B cell (primary cell): ENCODE measurements around the gene TEAD1. TPM values are rescaled to one million over a fixed set of nuclear protein-coding genes. Genes with fewer than 3 reads are reported as not detected.

ENCODE experiments used
- ATAC-seq: fragments of 200-7000 bp; cut with Tn5 transposase; one replicate; pipeline ENCODE4 v1.10.0; 2021; ENCODE audit warnings: low read depth, mild to moderate bottlenecking, moderate number of reproducible peaks, moderate library complexity
- CTCF ChIA-PET: fragments of 350-600 bp; sonication (Branson Sonifier 250); formaldehyde crosslinking; loops from one replicate; lab custom pipeline; 2021; ENCODE audit warnings: antibody characterized with exemption, inconsistent platforms; lab: Charles Lee
- POLR2A ChIA-PET: fragments of 350-600 bp; sonication (Branson Sonifier 250); formaldehyde crosslinking; loops from one replicate; lab custom pipeline; 2021; ENCODE audit warnings: antibody characterized with exemption; lab: Charles Lee
- DNase-seq: peaks from one replicate; pipeline ENCODE4 v3.0.0; 2013
- H2AFZ ChIP-seq: 2 replicates; pipeline ENCODE4 v1.6.1; 2012; ENCODE audit warnings: mild to moderate bottlenecking, low read depth, low read length; ENCODE audit not compliant: insufficient read depth, poor library complexity, severe bottlenecking
- H3K27ac ChIP-seq, 2 donors: 1 replicate in 1 of 2; 2 replicates in 1 of 2; pipeline ENCODE4 v1.5.1; 2012 to 2013; ENCODE audit warnings: low read length in 2 of 2, mild to moderate bottlenecking in 2 of 2, moderate library complexity in 1 of 2
- H3K27me3 ChIP-seq, 4 experiments: fragments of 200-600 bp in 1 of 4; sonication (generic) in 1 of 4; replicated peaks in 1 of 4; 1 replicate in 2 of 4; 2 replicates in 2 of 4; pipeline versions ENCODE4 v1.6.1 to v1.7.0; 2013 to 2016; ENCODE audit warnings: low read length in 3 of 4, mild to moderate bottlenecking in 2 of 4, mixed read lengths in 1 of 4, moderate library complexity in 1 of 4; ENCODE audit not compliant: insufficient read depth in 4 of 4, control insufficient read depth in 3 of 4; ENCODE audit errors: control extremely low read depth in 1 of 4
- H3K36me3 ChIP-seq, 2 experiments: replicated peaks in 1 of 2; 1 replicate in 1 of 2; 2 replicates in 1 of 2; pipeline versions ENCODE4 v1.6.1 to v1.7.1; 2013; ENCODE audit warnings: low read length in 1 of 2; ENCODE audit not compliant: insufficient read depth in 2 of 2, control insufficient read depth in 1 of 2; ENCODE audit errors: control extremely low read depth in 1 of 2, extremely low read depth in 1 of 2
- H3K4me1 ChIP-seq, 2 donors: fragments of 200-600 bp in 1 of 2; sonication (generic) in 1 of 2; 1 replicate in 1 of 2; 2 replicates in 1 of 2; pipeline versions ENCODE4 v1.5.1 to v1.6.1; 2013 to 2017; ENCODE audit warnings: low read length in 2 of 2; ENCODE audit not compliant: control insufficient read depth in 2 of 2, insufficient read depth in 2 of 2
- H3K4me2 ChIP-seq: replicated peaks from 2 replicates; pipeline ENCODE3; 2012; ENCODE audit warnings: mild to moderate bottlenecking, low read depth, low read length; ENCODE audit not compliant: poor library complexity, severe bottlenecking
- H3K4me3 ChIP-seq, 5 experiments: fragments of 200-600 bp in 1 of 5; sonication (generic) in 1 of 5; 1 replicate in 3 of 5; 2 replicates in 2 of 5; pipeline versions ENCODE4 v1.5.1 to v1.7.0; 2011 to 2016; ENCODE audit warnings: low read length in 4 of 5, mild to moderate bottlenecking in 4 of 5, low read depth in 2 of 5, control low read depth in 1 of 5, moderate library complexity in 1 of 5; ENCODE audit not compliant: insufficient read depth in 1 of 5; ENCODE audit errors: control extremely low read depth in 1 of 5, extremely low read depth in 1 of 5
- H3K79me2 ChIP-seq: fragments of 200-600 bp; sonication (generic); one replicate; pipeline ENCODE4 v1.6.0; 2016; ENCODE audit warnings: low read length; ENCODE audit not compliant: control insufficient read depth, insufficient read depth
- H3K9ac ChIP-seq: fragments of 200-600 bp; sonication (generic); 2 replicates; pipeline ENCODE4 v1.6.1; 2017; ENCODE audit warnings: mild to moderate bottlenecking, low read length, moderate library complexity
- H3K9me3 ChIP-seq, 3 donors: one replicate each; pipeline versions ENCODE4 v1.6.1 to v1.7.1; 2013; ENCODE audit warnings: low read length in 2 of 3; ENCODE audit not compliant: control insufficient read depth in 2 of 3, insufficient read depth in 1 of 3; ENCODE audit errors: control extremely low read depth in 1 of 3
- H4K20me1 ChIP-seq: 2 replicates; pipeline ENCODE4 v1.6.0; 2012; ENCODE audit warnings: mild to moderate bottlenecking, low read length; ENCODE audit not compliant: insufficient read depth, control insufficient read depth, poor library complexity, severe bottlenecking
- H3K27ac Mint-ChIP-seq: one replicate; pipeline ENCODE4 v1.8.0; 2021; ENCODE audit warnings: mixed read lengths
- H3K27me3 Mint-ChIP-seq: one replicate; pipeline ENCODE4 v1.8.0; 2021; ENCODE audit warnings: mixed read lengths
- H3K4me1 Mint-ChIP-seq: one replicate; pipeline ENCODE4 v1.8.0; 2021; ENCODE audit warnings: mixed read lengths
- H3K4me3 Mint-ChIP-seq: one replicate; pipeline ENCODE4 v1.8.0; 2021; ENCODE audit warnings: mixed read lengths
- H3K9me3 Mint-ChIP-seq: one replicate; pipeline ENCODE4 v1.8.0; 2022; ENCODE audit warnings: mixed read lengths; ENCODE audit not compliant: insufficient read depth
- CTCF ChIP-seq: fragments of 200-600 bp; IDR thresholded peaks from one replicate; pipeline ENCODE4 v1.8.0; 2022; ENCODE audit warnings: antibody characterized with exemption, mild to moderate bottlenecking
- EZH2 ChIP-seq: IDR thresholded peaks from 2 replicates; pipeline ENCODE4 v1.6.1; 2012; ENCODE audit warnings: borderline replicate concordance, low read depth, mild to moderate bottlenecking, moderate library complexity, low read length; ENCODE audit not compliant: insufficient read depth, poor library complexity, severe bottlenecking
- WGBS: methylation state at CpG from one replicate; pipeline ENCODE4 v1.1.5; 2013; ENCODE audit warnings: missing lambda C conversion rate; ENCODE audit not compliant: insufficient coverage; 5-methylcytosine and 5-hydroxymethylcytosine counted together
- intact Hi-C: fragments of 100-400 bp; cut with micrococcal nuclease; formaldehyde crosslinking; loops from one replicate; pipeline ENCODE4 v1.10.0; 2022
- polyA plus RNA-seq: library from polyadenylated mRNA; depleted of rRNA; stranded (reverse); fragments of >200 nt; gene quantifications from 2 replicates; pipeline ENCODE4 v1.2.3, GENCODE V29; 2012
- total RNA-seq, 2 donors: library from RNA; stranded (reverse); fragments of 120-200 nt in 1 of 2; gene quantifications; 1 replicate in 1 of 2; 2 replicates in 1 of 2; pipeline versions ENCODE4 v1.2.3 to v1.2.4, GENCODE V29; 2013 to 2022

The TEAD1 gene
- total and polyA plus RNA-seq, 2 donors (not counting 1 experiment from before 2014, with no cell fraction given) = 0.30 TPM; not detected in 1

DNA sequence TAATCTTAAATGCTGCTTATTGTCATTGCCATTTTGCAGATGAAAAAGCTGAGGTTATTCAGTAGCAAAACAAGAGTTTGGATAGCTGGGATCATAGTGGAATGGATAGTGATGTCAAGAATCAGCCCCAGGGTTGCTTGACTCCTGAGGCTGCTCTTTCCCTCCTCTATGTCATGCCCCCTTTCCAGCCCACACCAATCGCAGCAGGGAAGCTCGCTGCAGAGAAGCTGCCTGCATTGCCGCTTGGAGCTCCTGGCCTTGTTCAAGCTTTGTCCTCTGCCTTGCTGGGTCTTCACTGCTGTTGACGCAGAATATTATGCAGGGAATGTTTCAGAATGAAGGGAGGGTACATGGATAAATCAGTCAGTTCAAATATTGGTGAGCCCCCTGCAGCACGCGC is 206.1 kb downstream of the TEAD1 start:
- H3K27me3 Mint-ChIP-seq = peaks cover 9% of the 10 kb centered on the region
- no peaks in the 10 kb centered on the region for H3K79me2 ChIP-seq
- no peaks in the 10 kb centered on the region for H4K20me1 ChIP-seq
- no peak overlapping the region for H3K9ac ChIP-seq
- no peak for DNase-seq
- no peak overlapping the region for H3K4me3 ChIP-seq
- no peak for TF ChIP-seq EZH2
- no peak for TF ChIP-seq CTCF
- no peak overlapping the region for H3K27ac ChIP-seq
- H3K36me3 ChIP-seq = no peaks in the 10 kb centered on the region
- no peak overlapping the region for H3K27ac Mint-ChIP-seq
- CTCF ChIA-PET = no interaction called here
- ATAC-seq = no peak
- H3K9me3 ChIP-seq = peaks cover 0 to 3% (median 0%) of the 10 kb centered on the region in 3 donors
- no peaks in the 10 kb centered on the region for H3K4me1 ChIP-seq
- H2AFZ ChIP-seq = no peak overlapping the region
- H3K9me3 Mint-ChIP-seq = no peaks in the 10 kb centered on the region
- H3K4me2 ChIP-seq = no peak overlapping the region
- no peaks in the 10 kb centered on the region for H3K4me1 Mint-ChIP-seq
- H3K4me3 Mint-ChIP-seq = no peak overlapping the region
- WGBS = 98% methylated on average over 6 of the region's 6 CpGs
- intact Hi-C loops = no loop called here
- no peaks in the 10 kb centered on the region for H3K27me3 ChIP-seq
- POLR2A ChIA-PET = no interaction called here

- H2AFZ ChIP-seq = no peak overlapping the region
- no peaks in the 10 kb centered on the region for H4K20me1 ChIP-seq
- TF ChIP-seq EZH2 (no peak), CTCF (no peak)
- no peak for DNase-seq
- no peaks in the 10 kb centered on the region for H3K4me1 ChIP-seq
- H3K4me1 Mint-ChIP-seq = no peaks in the 10 kb centered on the region
- no peak overlapping the region for H3K27ac ChIP-seq
- no peak overlapping the region for H3K9ac ChIP-seq
- H3K79me2 ChIP-seq = no peaks in the 10 kb centered on the region
- no peak overlapping the region for H3K4me3 ChIP-seq
- no peaks in the 10 kb centered on the region for H3K27me3 ChIP-seq
- ATAC-seq = no peak
- ChIA-PET POLR2A (no interaction called here), CTCF (no interaction called here)
- intact Hi-C loops = no loop called here
- no peaks in the 10 kb centered on the region for H3K36me3 ChIP-seq
- no peak overlapping the region for H3K4me2 ChIP-seq
- 92% methylated on average over 5 of the region's 5 CpGs for WGBS
- no peak overlapping the region for H3K4me3 Mint-ChIP-seq
- H3K27ac Mint-ChIP-seq = no peak overlapping the region
- no peaks in the 10 kb centered on the region for H3K9me3 Mint-ChIP-seq
- peaks cover 9% of the 10 kb centered on the region for H3K27me3 Mint-ChIP-seq
- H3K9me3 ChIP-seq = peaks cover 0 to 3% (median 0%) of the 10 kb centered on the region in 3 donors
These were observed 208.4 kb downstream of the TEAD1 start for GRCh38 chr11:12882670-12883069.
